IPS DF 6.9 (cell line): ENCODE data around the gene MET.
"Not testable (repeated sequence)": the region's sequence is repeated elsewhere in the genome, so short reads cannot be mapped to it uniquely, and the experiment has no call there.

ENCODE experiments used
- DNase-seq: peaks from one replicate; pipeline ENCODE4 v3.0.0-alpha.2; 2013; ENCODE audit warnings: low read depth, low spot score
- H3K27ac ChIP-seq: one replicate; pipeline ENCODE4 v1.5.1; 2013; ENCODE audit warnings: low read length, control low read depth
- H3K27me3 ChIP-seq: 2 replicates; pipeline ENCODE4 v1.6.1; 2013; ENCODE audit warnings: mild to moderate bottlenecking, low read length; ENCODE audit not compliant: control insufficient read depth, insufficient read depth
- H3K36me3 ChIP-seq: 2 replicates; pipeline ENCODE4 v1.6.1; 2013; ENCODE audit warnings: low read length; ENCODE audit not compliant: control insufficient read depth, insufficient read depth
- H3K4me1 ChIP-seq: 2 replicates; pipeline ENCODE4 v1.6.1; 2013; ENCODE audit warnings: low read length; ENCODE audit not compliant: control insufficient read depth, insufficient read depth
- H3K4me3 ChIP-seq: 2 replicates; pipeline ENCODE4 v1.5.1; 2013; ENCODE audit warnings: mild to moderate bottlenecking, low read length
- H3K9me3 ChIP-seq: 2 replicates; pipeline ENCODE4 v1.6.1; 2013; ENCODE audit warnings: low read length, inconsistent platforms; ENCODE audit not compliant: control insufficient read depth, insufficient read depth
- WGBS: extraction: QIAGEN DNeasy Blood & Tissue Kit; methylation state at CpG from one replicate; pipeline ENCODE4 v1.1.7; 2013; ENCODE audit warnings: mixed read lengths, missing lambda C conversion rate; ENCODE audit not compliant: insufficient read length, insufficient coverage; 5-methylcytosine and 5-hydroxymethylcytosine counted together

Gene MET

GRCh38 chr7:116671681-116672595, at the start of gene MET:
TSS of gene MET (plus strand) at chr7:116672196. CDS start at chr7:116699085, 26,889 bp downstream.
- no peak for DNase-seq
- no peaks in the 10 kb centered on the region for H3K36me3 ChIP-seq
- no peaks in the 10 kb centered on the region for H3K9me3 ChIP-seq
- WGBS, result no CpG with 5 or more reads among the region's 101 CpGs
- no peak within 1 kb of the TSS for H3K27ac ChIP-seq
- no peaks in the 10 kb centered on the region; the same call in 1 of the 2 replicates for H3K4me1 ChIP-seq
- peaks cover 5% of the 10 kb centered on the region; the same call in 1 of the 2 replicates for H3K27me3 ChIP-seq
- peak within 1 kb of the TSS; percentile 42; the same call in 1 of the 2 replicates for H3K4me3 ChIP-seq

- H3K27ac ChIP-seq, result no peak overlapping the region
- no peaks in the 10 kb centered on the region for H3K4me1 ChIP-seq
- DNase-seq, result no peak
- WGBS, result no CpG with 5 or more reads among the region's 8 CpGs
- no peaks in the 10 kb centered on the region for H3K27me3 ChIP-seq
- no peaks in the 10 kb centered on the region for H3K9me3 ChIP-seq
- H3K36me3 ChIP-seq, result no peaks in the 10 kb centered on the region
- H3K4me3 ChIP-seq, result no peak overlapping the region
Measured at GRCh38 chr7:116626886-116627285, 45.1 kb upstream of the MET start.

- no CpG with 5 or more reads among the region's 3 CpGs for WGBS
- no peaks in the 10 kb centered on the region for H3K36me3 ChIP-seq
- H3K27ac ChIP-seq, result no peak overlapping the region
- H3K4me3 ChIP-seq, result no peak overlapping the region
- no peaks in the 10 kb centered on the region for H3K4me1 ChIP-seq
- no peaks in the 10 kb centered on the region for H3K9me3 ChIP-seq
- no peak for DNase-seq
- no peaks in the 10 kb centered on the region for H3K27me3 ChIP-seq
Measured at GRCh38 chr7:116629051-116629463, 42.9 kb upstream of the MET start.

- H3K27me3 ChIP-seq, result no peaks in the 10 kb centered on the region
- H3K27ac ChIP-seq, result no peak overlapping the region
- H3K9me3 ChIP-seq, result no peaks in the 10 kb centered on the region
- H3K36me3 ChIP-seq, result no peaks in the 10 kb centered on the region
- no peak for DNase-seq
- no peak overlapping the region for H3K4me3 ChIP-seq
- H3K4me1 ChIP-seq, result no peaks in the 10 kb centered on the region
- no CpG with 5 or more reads among the region's 2 CpGs for WGBS
Measured at GRCh38 chr7:116630357-116630756, 41.6 kb upstream of the MET start.

GRCh38 chr7:116630932-116631671, 40.9 kb upstream of the MET start:
- Histone ChIP-seq H3K9me3 (no peaks in the 10 kb centered on the region), H3K27ac (no peak overlapping the region), H3K36me3 (no peaks in the 10 kb centered on the region), H3K4me3 (no peak overlapping the region), H3K4me1 (no peaks in the 10 kb centered on the region), H3K27me3 (no peaks in the 10 kb centered on the region)
- DNase-seq, result no peak
- WGBS, result no CpG with 5 or more reads among the region's 10 CpGs

- no peaks in the 10 kb centered on the region for H3K9me3 ChIP-seq
- H3K4me1 ChIP-seq, result no peaks in the 10 kb centered on the region
- no peaks in the 10 kb centered on the region for H3K27me3 ChIP-seq
- DNase-seq, result no peak
- no peak overlapping the region for H3K4me3 ChIP-seq
- no CpG with 5 or more reads among the region's 2 CpGs for WGBS
- H3K36me3 ChIP-seq, result no peaks in the 10 kb centered on the region
- no peak overlapping the region for H3K27ac ChIP-seq
Measured at GRCh38 chr7:116631676-116632075, 40.3 kb upstream of the MET start.

GRCh38 chr7:116632384-116632783, 39.6 kb upstream of the MET start:
- Histone ChIP-seq H3K36me3 (no peaks in the 10 kb centered on the region), H3K27me3 (no peaks in the 10 kb centered on the region), H3K4me1 (no peaks in the 10 kb centered on the region), H3K9me3 (no peaks in the 10 kb centered on the region), H3K27ac (no peak overlapping the region), H3K4me3 (no peak overlapping the region)
- no peak for DNase-seq
- whole genome bisulfite sequencing, result no CpG with 5 or more reads among the region's 1 CpG

- WGBS, result no CpG with 5 or more reads among the region's 13 CpGs
- Histone ChIP-seq H3K27me3 (no peaks in the 10 kb centered on the region), H3K36me3 (no peaks in the 10 kb centered on the region), H3K27ac (no peak overlapping the region), H3K4me3 (no peak overlapping the region), H3K9me3 (no peaks in the 10 kb centered on the region), H3K4me1 (no peaks in the 10 kb centered on the region)
- no peak for DNase-seq
Measured at GRCh38 chr7:116633131-116633988, 38.6 kb upstream of the MET start.

GRCh38 chr7:116636997-116637396, 35.0 kb upstream of the MET start:
- DNase-seq, result no peak
- Histone ChIP-seq H3K36me3 (no peaks in the 10 kb centered on the region), H3K9me3 (no peaks in the 10 kb centered on the region), H3K4me3 (no peak overlapping the region), H3K27ac (no peak overlapping the region), H3K4me1 (no peaks in the 10 kb centered on the region), H3K27me3 (no peaks in the 10 kb centered on the region)
- no CpG with 5 or more reads among the region's 4 CpGs for WGBS

- not testable (repeated sequence) for H3K4me1 ChIP-seq, H3K27me3 ChIP-seq, H3K9me3 ChIP-seq, H3K36me3 ChIP-seq, H3K4me3 ChIP-seq, DNase-seq, H3K27ac ChIP-seq
- no CpG with 5 or more reads among the region's 29 CpGs for WGBS
Measured at GRCh38 chr7:116638592-116638991, 33.4 kb upstream of the MET start.
